PC-9 (cell line): ENCODE results near the gene CADM1. TPM values are rescaled to one million over a fixed set of nuclear protein-coding genes. Genes with fewer than 3 reads are reported as not detected.

Experiments
- BruUV-seq: library from RNA; stranded (reverse); fragments of 400-500 nt; replicated peaks from 2 replicates; lab custom pipeline; 2021; lab: Mats Ljungman, UMichigan
- CTCF ChIA-PET: fragments of 300-600 bp; sonication (Branson Sonifier 250); formaldehyde crosslinking; loops from one replicate; lab custom pipeline; 2022; ENCODE audit warnings: antibody characterized with exemption; lab: Charles Lee
- POLR2A ChIA-PET: fragments of 300-600 bp; sonication (Branson Sonifier 250); formaldehyde crosslinking; loops from one replicate; lab custom pipeline; 2022; ENCODE audit warnings: antibody characterized with exemption; ENCODE audit not compliant: unreplicated experiment; lab: Charles Lee
- DNase-seq, 2 experiments: peaks; one replicate each; pipeline versions ENCODE4 v3.0.0 to v3.0.0-alpha.2; 2015 to 2022; ENCODE audit warnings: mixed read lengths in 1 of 2
- H2AFZ ChIP-seq: fragments of 200-600 bp; sonication (generic); 2 replicates; pipeline ENCODE4 v1.8.1; 2017; ENCODE audit warnings: antibody characterized with exemption
- H3F3A ChIP-seq: fragments of 200-600 bp; sonication (generic); 2 replicates; pipeline ENCODE4 v1.8.1; 2017; ENCODE audit warnings: antibody characterized with exemption, mild to moderate bottlenecking, low read depth; ENCODE audit not compliant: insufficient read depth
- H3K27ac ChIP-seq: fragments of 200-600 bp; sonication (generic); 2 replicates; pipeline ENCODE4 v1.6.1; 2016; ENCODE audit warnings: mixed run types
- H3K27me3 ChIP-seq: fragments of 200-600 bp; sonication (generic); 2 replicates; pipeline ENCODE4 v1.6.1; 2016; ENCODE audit warnings: low read depth, mixed run types; ENCODE audit not compliant: insufficient read depth
- H3K36me3 ChIP-seq: fragments of 200-600 bp; sonication (generic); 2 replicates; pipeline ENCODE4 v1.6.1; 2016; ENCODE audit warnings: low read depth, mixed run types
- H3K4me1 ChIP-seq: fragments of 200-600 bp; sonication (generic); replicated peaks from 2 replicates; pipeline ENCODE4 v1.6.1; 2016; ENCODE audit warnings: mixed run types; ENCODE audit not compliant: insufficient read depth
- H3K4me2 ChIP-seq: fragments of 200-600 bp; sonication (generic); 2 replicates; pipeline ENCODE4 v1.6.1; 2017; ENCODE audit warnings: mixed run types
- H3K4me3 ChIP-seq: fragments of 200-600 bp; sonication (generic); 2 replicates; pipeline ENCODE4 v1.6.1; 2016; ENCODE audit warnings: mixed run types
- H3K79me2 ChIP-seq: fragments of 200-600 bp; sonication (generic); 2 replicates; pipeline ENCODE4 v1.6.1; 2017; ENCODE audit warnings: low read depth, mixed run types
- H3K9me2 ChIP-seq: fragments of 200-600 bp; sonication (generic); 2 replicates; pipeline ENCODE4 v1.8.1; 2017; ENCODE audit warnings: mild to moderate bottlenecking; ENCODE audit not compliant: insufficient read depth
- H3K9me3 ChIP-seq: fragments of 200-600 bp; sonication (generic); 2 replicates; pipeline ENCODE4 v1.8.1; 2016; ENCODE audit warnings: low read depth; ENCODE audit not compliant: insufficient read depth
- H4K20me1 ChIP-seq: fragments of 200-600 bp; sonication (generic); 2 replicates; pipeline ENCODE4 v1.8.1; 2017; ENCODE audit not compliant: insufficient read depth
- CTCF ChIP-seq: fragments of 200-600 bp; sonication (generic); conservative IDR thresholded peaks from 2 replicates; pipeline ENCODE4 v1.6.1; 2017; ENCODE audit warnings: mixed run types, antibody characterized with exemption, mild to moderate bottlenecking, moderate library complexity
- EZH2 ChIP-seq: fragments of 200-600 bp; sonication (generic); IDR thresholded peaks from 2 replicates; pipeline ENCODE4 v1.8.0; 2017; ENCODE audit warnings: antibody characterized with exemption, low read depth
- intact Hi-C: fragments of 100-400 bp; cut with micrococcal nuclease; formaldehyde crosslinking; loops from one replicate; pipeline ENCODE4 v1.10.0; 2022; ENCODE audit not compliant: unreplicated experiment
- total RNA-seq: library from RNA; stranded (reverse); gene quantifications from 2 replicates; pipeline ENCODE4 v1.2.3, GENCODE V29; 2021

CADM1 gene
- total RNA-seq, 1 experiment from 2014 or later = not detected

- H3K9me3 ChIP-seq = no peaks in the 10 kb centered on the region
- BruUV-seq = no TSS peak
- peaks cover 9% of the 10 kb centered on the region for H3K27me3 ChIP-seq
- no peak overlapping the region for H3K4me3 ChIP-seq
- no peaks in the 10 kb centered on the region for H3F3A ChIP-seq
- H3K4me1 ChIP-seq = no peaks in the 10 kb centered on the region
- DNase-seq = no peak
- intact Hi-C loops = no loop called here
- H3K9me2 ChIP-seq = no peaks in the 10 kb centered on the region
- ChIA-PET CTCF (no interaction called here), POLR2A (no interaction called here)
- H3K79me2 ChIP-seq = no peaks in the 10 kb centered on the region
- no peak overlapping the region for H3K4me2 ChIP-seq
- no peak overlapping the region for H3K27ac ChIP-seq
- H3K36me3 ChIP-seq = no peaks in the 10 kb centered on the region
- no peaks in the 10 kb centered on the region for H4K20me1 ChIP-seq
- H2AFZ ChIP-seq = no peak overlapping the region
- TF ChIP-seq EZH2 (no peak), CTCF (no peak)
Measured at GRCh38 chr11:115207916-115208315, 296.3 kb downstream of the CADM1 start.

GRCh38 chr11:115207166-115207591 lies 297.0 kb downstream of the CADM1 start:
- Histone ChIP-seq H3K4me1 (no peaks in the 10 kb centered on the region), H3K9me3 (no peaks in the 10 kb centered on the region)
- POLR2A ChIA-PET = no interaction called here

GRCh38 chr11:115206365-115207022 lies 297.7 kb downstream of the CADM1 start:
- Histone ChIP-seq H3K4me2 (no peak overlapping the region), H3K4me1 (no peaks in the 10 kb centered on the region), H3K9me2 (no peaks in the 10 kb centered on the region; the same call in 1 of the 2 replicates), H3K9me3 (no peaks in the 10 kb centered on the region), H3K27me3 (peaks cover 5% of the 10 kb centered on the region), H3K4me3 (no peak overlapping the region), H3K27ac (no peak overlapping the region), H3K36me3 (no peaks in the 10 kb centered on the region), H4K20me1 (no peaks in the 10 kb centered on the region), H2AFZ (no peak overlapping the region), H3K79me2 (no peaks in the 10 kb centered on the region), H3F3A (no peaks in the 10 kb centered on the region)
- DNase-seq = no peak
- POLR2A ChIA-PET = no interaction called here
- BruUV-seq = no TSS peak
- CTCF ChIA-PET = no interaction called here
- intact Hi-C loops = no loop called here
- TF ChIP-seq EZH2 = no peak
- TF ChIP-seq CTCF = no peak

More at GRCh38 chr11:115207166-115207591, 297.0 kb downstream of the CADM1 start:
- Histone ChIP-seq H3K4me3 (no peak overlapping the region), H3K79me2 (no peaks in the 10 kb centered on the region), H4K20me1 (no peaks in the 10 kb centered on the region), H3K36me3 (no peaks in the 10 kb centered on the region), H2AFZ (no peak overlapping the region), H3K27me3 (peaks cover 5% of the 10 kb centered on the region; the same call in 1 of the 2 replicates), H3F3A (no peaks in the 10 kb centered on the region), H3K4me2 (no peak overlapping the region), H3K9me2 (no peaks in the 10 kb centered on the region; the same call in 1 of the 2 replicates), H3K27ac (no peak overlapping the region)
- TF ChIP-seq EZH2 (no peak), CTCF (no peak)
- no peak for DNase-seq
- CTCF ChIA-PET = no interaction called here
- no TSS peak for BruUV-seq
- intact Hi-C loops = no loop called here
